ENCODE data around the gene UBE2V1. TPM values are rescaled to one million over a fixed set of nuclear protein-coding genes. Genes with fewer than 3 reads are reported as not detected.

The UBE2V1 gene
- total and polyA plus RNA-seq, 10 of the 15 experiments (the other 5 are each of a cell fraction or from before 2014, with no cell fraction given): 51.8 to 219 (median 141) TPM

- TF ChIP-seq CEBPZ (IDR thresholded peaks at IDR 0.05; ENCODE audit: low read depth, low read length): no peak
- no peak for TF ChIP-seq TAF1 (IDR thresholded peaks at IDR 0.05; ENCODE audit: borderline replicate concordance, low read depth, low read length)
- no peak for TF ChIP-seq LARP7 (IDR thresholded peaks at IDR 0.05)
Measured at GRCh38 chr20:50067461-50067860, 45.5 kb downstream of the UBE2V1 start (continued).

DNA sequence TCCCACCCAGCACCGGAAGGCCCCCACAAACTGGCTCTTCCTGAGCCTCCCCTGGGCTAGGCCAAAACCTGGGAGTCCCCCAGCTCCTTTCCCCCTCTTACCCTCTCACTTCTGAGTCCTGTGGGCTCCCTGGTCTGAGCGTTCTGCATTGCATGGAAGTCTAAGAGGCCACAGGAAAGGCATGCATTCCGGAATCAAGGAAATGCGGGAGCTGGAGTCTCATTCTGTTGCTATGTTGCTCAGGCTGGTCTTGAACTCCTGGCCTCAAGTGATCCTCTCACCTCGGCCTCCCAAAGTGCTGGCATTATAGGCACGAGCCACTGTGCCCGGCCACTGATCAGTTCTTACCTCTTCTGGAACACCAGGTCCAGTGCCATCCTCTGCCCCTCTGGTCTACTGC, 45.9 kb downstream of the UBE2V1 start:
- no peaks in the 10 kb centered on the region for H3K79me2 ChIP-seq (ENCODE audit: control insufficient read depth, insufficient read depth, low read length)
- no peaks in the 10 kb centered on the region for H3K27me3 ChIP-seq (replicated peaks in 1 of 2; ENCODE audit: control insufficient read depth in 2 of 2, insufficient read depth in 2 of 2, low read length in 1 of 2)
- in situ Hi-C loops (cut with MboI) (no loop called here), intact Hi-C loops (cut with micrococcal nuclease; ENCODE audit: unreplicated experiment) (no loop called here)
- no peak overlapping the region for H3K4me2 ChIP-seq (ENCODE audit: control insufficient read depth, insufficient read depth)
- SMC1A ChIA-PET (ENCODE audit: uncharacterized antibody, unreplicated experiment): interaction anchor here (1.4 kb wide), 1 partner anchor 88 kb away, joined by 5 read pairs; no protein-coding TSS in a partner anchor
- H3K27ac ChIP-seq (ENCODE audit: control insufficient read depth, insufficient read depth): no peak overlapping the region
- DNase-seq (ENCODE audit: low read depth, low spot score) (no peak), FAIRE-seq (no peak), ATAC-seq (no peak)
- H4K20me1 ChIP-seq (ENCODE audit: control insufficient read depth, insufficient read depth): no peaks in the 10 kb centered on the region
- BruUV-seq (replicated peaks): no TSS peak
- H3K4me3 ChIP-seq: no peak overlapping the region
- RAD21 ChIA-PET (ENCODE audit: unreplicated experiment): interaction anchor here (1.0 to 9.0 kb wide), 2 partner anchors 81 to 88 kb away, joined by 3 to 234 read pairs; partner anchors contain the start of gene SNAI1
- peaks cover 5% of the 10 kb centered on the region for H3K4me1 ChIP-seq (ENCODE audit: control insufficient read depth, insufficient read depth, low read length)
- no peaks in the 10 kb centered on the region for H3K36me3 ChIP-seq (ENCODE audit: control insufficient read depth in 2 of 2, insufficient read depth in 2 of 2, low read length in 1 of 2)
- CTCF ChIA-PET: interaction anchor here (0.9 to 3.0 kb wide), 3 partner anchors 85 to 120 kb away, joined by 3 to 12 read pairs (median 11); no protein-coding TSS in a partner anchor
- WGBS (ENCODE audit: insufficient coverage, insufficient replicate concordance, low lambda C conversion rate, missing lambda C conversion rate): 12% methylated on average over 7 of the region's 7 CpGs
- POLR2A ChIA-PET: no interaction called here
- H3K9me3 ChIP-seq (replicated peaks; ENCODE audit: control insufficient read depth, insufficient read depth, low read length): no peaks in the 10 kb centered on the region
- H3K9ac ChIP-seq (ENCODE audit: control insufficient read depth, insufficient read depth, low read length): no peak overlapping the region
- H2AFZ ChIP-seq (ENCODE audit: control insufficient read depth, low read depth, low read length): no peak overlapping the region
- TF ChIP-seq SUZ12 (IDR thresholded peaks at IDR 0.05; ENCODE audit: unreplicated experiment) (no peak), RELA (IDR thresholded peaks at IDR 0.05; ENCODE audit: borderline replicate concordance, partially characterized antibody) (no peak), BRCA1 (IDR thresholded peaks at IDR 0.05; ENCODE audit: low read depth, low read length) (no peak), JUNB (IDR thresholded peaks at IDR 0.05) (no peak), FOXM1 (IDR thresholded peaks at IDR 0.05; ENCODE audit: low read depth, low read length) (no peak), POLR2AphosphoS2 (IDR thresholded peaks at IDR 0.05; ENCODE audit: low read depth, low read length) (no peak), JUND (IDR thresholded peaks at IDR 0.05; ENCODE audit: low read depth, low read length) (no peak), RAD51 (IDR thresholded peaks at IDR 0.05) (no peak), DPF2 (IDR thresholded peaks at IDR 0.05) (no peak), IRF4 (IDR thresholded peaks at IDR 0.05; ENCODE audit: low read depth, low read length) (no peak), CREB1 (IDR thresholded peaks at IDR 0.05; ENCODE audit: low read depth) (no peak)
- TF ChIP-seq, protein P1, sequence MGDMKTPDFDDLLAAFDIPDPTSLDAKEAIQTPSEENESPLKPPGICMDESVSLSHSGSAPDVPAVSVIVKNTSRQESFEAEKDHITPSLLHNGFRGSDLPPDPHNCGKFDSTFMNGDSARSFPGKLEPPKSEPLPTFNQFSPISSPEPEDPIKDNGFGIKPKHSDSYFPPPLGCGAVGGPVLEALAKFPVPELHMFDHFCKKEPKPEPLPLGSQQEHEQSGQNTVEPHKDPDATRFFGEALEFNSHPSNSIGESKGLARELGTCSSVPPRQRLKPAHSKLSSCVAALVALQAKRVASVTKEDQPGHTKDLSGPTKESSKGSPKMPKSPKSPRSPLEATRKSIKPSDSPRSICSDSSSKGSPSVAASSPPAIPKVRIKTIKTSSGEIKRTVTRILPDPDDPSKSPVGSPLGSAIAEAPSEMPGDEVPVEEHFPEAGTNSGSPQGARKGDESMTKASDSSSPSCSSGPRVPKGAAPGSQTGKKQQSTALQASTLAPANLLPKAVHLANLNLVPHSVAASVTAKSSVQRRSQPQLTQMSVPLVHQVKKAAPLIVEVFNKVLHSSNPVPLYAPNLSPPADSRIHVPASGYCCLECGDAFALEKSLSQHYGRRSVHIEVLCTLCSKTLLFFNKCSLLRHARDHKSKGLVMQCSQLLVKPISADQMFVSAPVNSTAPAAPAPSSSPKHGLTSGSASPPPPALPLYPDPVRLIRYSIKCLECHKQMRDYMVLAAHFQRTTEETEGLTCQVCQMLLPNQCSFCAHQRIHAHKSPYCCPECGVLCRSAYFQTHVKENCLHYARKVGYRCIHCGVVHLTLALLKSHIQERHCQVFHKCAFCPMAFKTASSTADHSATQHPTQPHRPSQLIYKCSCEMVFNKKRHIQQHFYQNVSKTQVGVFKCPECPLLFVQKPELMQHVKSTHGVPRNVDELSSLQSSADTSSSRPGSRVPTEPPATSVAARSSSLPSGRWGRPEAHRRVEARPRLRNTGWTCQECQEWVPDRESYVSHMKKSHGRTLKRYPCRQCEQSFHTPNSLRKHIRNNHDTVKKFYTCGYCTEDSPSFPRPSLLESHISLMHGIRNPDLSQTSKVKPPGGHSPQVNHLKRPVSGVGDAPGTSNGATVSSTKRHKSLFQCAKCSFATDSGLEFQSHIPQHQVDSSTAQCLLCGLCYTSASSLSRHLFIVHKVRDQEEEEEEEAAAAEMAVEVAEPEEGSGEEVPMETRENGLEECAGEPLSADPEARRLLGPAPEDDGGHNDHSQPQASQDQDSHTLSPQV (IDR thresholded peaks at IDR 0.05): no peak
- TF ChIP-seq, protein P2, sequence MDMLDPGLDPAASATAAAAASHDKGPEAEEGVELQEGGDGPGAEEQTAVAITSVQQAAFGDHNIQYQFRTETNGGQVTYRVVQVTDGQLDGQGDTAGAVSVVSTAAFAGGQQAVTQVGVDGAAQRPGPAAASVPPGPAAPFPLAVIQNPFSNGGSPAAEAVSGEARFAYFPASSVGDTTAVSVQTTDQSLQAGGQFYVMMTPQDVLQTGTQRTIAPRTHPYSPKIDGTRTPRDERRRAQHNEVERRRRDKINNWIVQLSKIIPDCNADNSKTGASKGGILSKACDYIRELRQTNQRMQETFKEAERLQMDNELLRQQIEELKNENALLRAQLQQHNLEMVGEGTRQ (IDR thresholded peaks at IDR 0.05; ENCODE audit: borderline replicate concordance, low read depth, low read length): no peak

Measured in GM12878 (cell line).